ENCODE measurements around the gene C1orf116. TPM values are rescaled to one million over a fixed set of nuclear protein-coding genes. Genes with fewer than 3 reads are reported as not detected.
A peak's percentile ranks its signal among the peaks of the same experiment; 100 is the strongest.

The C1orf116 gene
- total and polyA plus RNA-seq, 10 of the 15 experiments (the other 5 are each of a cell fraction or from before 2014, with no cell fraction given) = 0.01 to 0.08 TPM; not detected in 8

DNA sequence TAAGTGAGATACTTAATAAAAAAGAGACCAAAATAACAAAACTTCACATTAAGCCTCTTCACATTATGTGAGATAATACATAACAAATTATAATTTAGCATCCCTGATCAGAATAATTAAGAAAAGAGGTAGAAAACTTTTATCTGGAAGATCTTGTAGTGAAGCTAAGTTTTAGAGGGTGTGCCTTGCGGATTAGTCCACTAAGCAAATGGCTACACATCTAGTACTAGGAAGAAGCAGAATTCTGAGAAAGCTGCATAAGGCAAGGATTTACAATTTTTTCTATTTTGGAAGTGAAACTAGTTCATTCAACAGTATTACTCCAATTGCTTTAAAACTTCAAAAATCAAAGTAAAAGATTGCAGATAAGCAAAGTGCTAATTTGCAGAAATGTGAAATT lies 14.9 kb upstream of the C1orf116 start:
- FAIRE-seq = no peak
- in situ Hi-C loops (cut with MboI) (no loop called here), intact Hi-C loops (cut with micrococcal nuclease; ENCODE audit: unreplicated experiment) (no loop called here)
- H3K27ac ChIP-seq (ENCODE audit: control insufficient read depth, insufficient read depth) = no peak overlapping the region
- ChIA-PET SMC1A (ENCODE audit: uncharacterized antibody, unreplicated experiment) (interaction anchor here (0.7 to 7.1 kb wide), 14 partner anchors 8 to 452 kb away, joined by 3 to 66 read pairs (median 4); partner anchors contain the start of gene C1orf116), POLR2A (no interaction called here), RAD21 (ENCODE audit: unreplicated experiment) (interaction anchor here (0.9 to 2.3 kb wide), 6 partner anchors 28 to 451 kb away, joined by 3 to 10 read pairs (median 4); no protein-coding TSS in a partner anchor), CTCF (interaction anchor here (0.6 to 9.2 kb wide), 14 partner anchors 10 to 452 kb away, joined by 3 to 131 read pairs (median 8); no protein-coding TSS in a partner anchor)
- H3K79me2 ChIP-seq (ENCODE audit: control insufficient read depth, insufficient read depth, low read length) = peaks cover 29% of the 10 kb centered on the region
- no peak overlapping the region for H3K4me3 ChIP-seq
- no peaks in the 10 kb centered on the region for H4K20me1 ChIP-seq (ENCODE audit: control insufficient read depth, insufficient read depth)
- TF ChIP-seq, protein P1, sequence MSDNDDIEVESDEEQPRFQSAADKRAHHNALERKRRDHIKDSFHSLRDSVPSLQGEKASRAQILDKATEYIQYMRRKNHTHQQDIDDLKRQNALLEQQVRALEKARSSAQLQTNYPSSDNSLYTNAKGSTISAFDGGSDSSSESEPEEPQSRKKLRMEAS (IDR thresholded peaks at IDR 0.05; ENCODE audit: low read depth, low read length) = no peak
- TF ChIP-seq CHD2 (IDR thresholded peaks at IDR 0.05; ENCODE audit: borderline replicate concordance, low read depth, low read length) = no peak
- TF ChIP-seq YBX1 (IDR thresholded peaks at IDR 0.05) = no peak
- no peak for TF ChIP-seq HCFC1 (IDR thresholded peaks at IDR 0.05; ENCODE audit: low read length)
- TF ChIP-seq TCF3 (IDR thresholded peaks at IDR 0.05; ENCODE audit: borderline replicate concordance, insufficient read depth, low read depth, low read length) = no peak
- no peak for ATAC-seq
- no peaks in the 10 kb centered on the region; the same call in 2 of the 3 replicates for H3K9me3 ChIP-seq (replicated peaks; ENCODE audit: control insufficient read depth, insufficient read depth, low read length)
- no TSS peak for BruUV-seq (replicated peaks)
- 100% methylated on average over 1 of the region's 1 CpG for WGBS (ENCODE audit: insufficient coverage, insufficient replicate concordance, low lambda C conversion rate, missing lambda C conversion rate)
- peak overlapping the region; percentile 3; the same call in 1 of the 2 replicates for H3K4me2 ChIP-seq (ENCODE audit: control insufficient read depth, insufficient read depth)
- no peaks in the 10 kb centered on the region for H3K27me3 ChIP-seq (replicated peaks in 1 of 2; ENCODE audit: control insufficient read depth in 2 of 2, insufficient read depth in 2 of 2, low read length in 1 of 2)
- no peak overlapping the region for H3K9ac ChIP-seq (ENCODE audit: control insufficient read depth, insufficient read depth, low read length)
- H3K36me3 ChIP-seq (ENCODE audit: control insufficient read depth in 2 of 2, insufficient read depth in 2 of 2, low read length in 1 of 2) = peaks cover 0 to 8% of the 10 kb centered on the region in 2 experiments; a peak in 2 of 4 replicates
- no peak overlapping the region for H2AFZ ChIP-seq (ENCODE audit: control insufficient read depth, low read depth, low read length)
- no peak for DNase-seq (ENCODE audit: low read depth, low spot score)
- peaks cover 11% of the 10 kb centered on the region for H3K4me1 ChIP-seq (ENCODE audit: control insufficient read depth, insufficient read depth, low read length)

GRCh38 chr1:207045453-207045852 lies 12.9 kb upstream of the C1orf116 start:
- Histone ChIP-seq H3K27me3 (replicated peaks in 1 of 2; ENCODE audit: control insufficient read depth in 2 of 2, insufficient read depth in 2 of 2, low read length in 1 of 2) (no peaks in the 10 kb centered on the region), H3K27ac (ENCODE audit: control insufficient read depth, insufficient read depth) (no peak overlapping the region), H2AFZ (ENCODE audit: control insufficient read depth, low read depth, low read length) (no peak overlapping the region), H3K9ac (ENCODE audit: control insufficient read depth, insufficient read depth, low read length) (no peak overlapping the region), H3K79me2 (ENCODE audit: control insufficient read depth, insufficient read depth, low read length) (peaks cover 26% of the 10 kb centered on the region), H3K4me2 (ENCODE audit: control insufficient read depth, insufficient read depth) (no peak overlapping the region), H3K4me3 (no peak overlapping the region), H3K9me3 (replicated peaks; ENCODE audit: control insufficient read depth, insufficient read depth, low read length) (no peaks in the 10 kb centered on the region), H3K36me3 (ENCODE audit: control insufficient read depth in 2 of 2, insufficient read depth in 2 of 2, low read length in 1 of 2) (peaks cover 0 to 8% of the 10 kb centered on the region in 2 experiments; a peak in 2 of 4 replicates), H4K20me1 (ENCODE audit: control insufficient read depth, insufficient read depth) (no peaks in the 10 kb centered on the region), H3K4me1 (ENCODE audit: control insufficient read depth, insufficient read depth, low read length) (no peaks in the 10 kb centered on the region; the same call in 1 of the 2 replicates)
- DNase-seq (ENCODE audit: low read depth, low spot score) (no peak), FAIRE-seq (no peak), ATAC-seq (no peak)
- ChIA-PET SMC1A (ENCODE audit: uncharacterized antibody, unreplicated experiment) (interaction anchor here (0.8 to 7.1 kb wide), 4 partner anchors 23 to 454 kb away, joined by 3 to 66 read pairs (median 34); no protein-coding TSS in a partner anchor), CTCF (interaction anchor here (0.5 to 9.2 kb wide), 15 partner anchors 10 to 566 kb away, joined by 3 to 131 read pairs (median 4); no protein-coding TSS in a partner anchor), POLR2A (interaction anchor here (0.6 kb wide), 1 partner anchor 281 kb away, joined by 3 read pairs; no protein-coding TSS in a partner anchor), RAD21 (ENCODE audit: unreplicated experiment) (no interaction called here)
- BruUV-seq (replicated peaks) = no TSS peak
- WGBS (ENCODE audit: insufficient coverage, insufficient replicate concordance, low lambda C conversion rate, missing lambda C conversion rate) = 48% methylated on average over 2 of the region's 2 CpGs
- intact Hi-C loops (cut with micrococcal nuclease; ENCODE audit: unreplicated experiment) (no loop called here), in situ Hi-C loops (cut with MboI) (no loop called here)
- TF ChIP-seq, protein P2, sequence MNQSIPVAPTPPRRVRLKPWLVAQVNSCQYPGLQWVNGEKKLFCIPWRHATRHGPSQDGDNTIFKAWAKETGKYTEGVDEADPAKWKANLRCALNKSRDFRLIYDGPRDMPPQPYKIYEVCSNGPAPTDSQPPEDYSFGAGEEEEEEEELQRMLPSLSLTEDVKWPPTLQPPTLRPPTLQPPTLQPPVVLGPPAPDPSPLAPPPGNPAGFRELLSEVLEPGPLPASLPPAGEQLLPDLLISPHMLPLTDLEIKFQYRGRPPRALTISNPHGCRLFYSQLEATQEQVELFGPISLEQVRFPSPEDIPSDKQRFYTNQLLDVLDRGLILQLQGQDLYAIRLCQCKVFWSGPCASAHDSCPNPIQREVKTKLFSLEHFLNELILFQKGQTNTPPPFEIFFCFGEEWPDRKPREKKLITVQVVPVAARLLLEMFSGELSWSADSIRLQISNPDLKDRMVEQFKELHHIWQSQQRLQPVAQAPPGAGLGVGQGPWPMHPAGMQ (IDR thresholded peaks at IDR 0.05; ENCODE audit: borderline replicate concordance) = no peak
- TF ChIP-seq JUND (IDR thresholded peaks at IDR 0.05; ENCODE audit: low read depth, low read length) = no peak
- TF ChIP-seq, protein P3, sequence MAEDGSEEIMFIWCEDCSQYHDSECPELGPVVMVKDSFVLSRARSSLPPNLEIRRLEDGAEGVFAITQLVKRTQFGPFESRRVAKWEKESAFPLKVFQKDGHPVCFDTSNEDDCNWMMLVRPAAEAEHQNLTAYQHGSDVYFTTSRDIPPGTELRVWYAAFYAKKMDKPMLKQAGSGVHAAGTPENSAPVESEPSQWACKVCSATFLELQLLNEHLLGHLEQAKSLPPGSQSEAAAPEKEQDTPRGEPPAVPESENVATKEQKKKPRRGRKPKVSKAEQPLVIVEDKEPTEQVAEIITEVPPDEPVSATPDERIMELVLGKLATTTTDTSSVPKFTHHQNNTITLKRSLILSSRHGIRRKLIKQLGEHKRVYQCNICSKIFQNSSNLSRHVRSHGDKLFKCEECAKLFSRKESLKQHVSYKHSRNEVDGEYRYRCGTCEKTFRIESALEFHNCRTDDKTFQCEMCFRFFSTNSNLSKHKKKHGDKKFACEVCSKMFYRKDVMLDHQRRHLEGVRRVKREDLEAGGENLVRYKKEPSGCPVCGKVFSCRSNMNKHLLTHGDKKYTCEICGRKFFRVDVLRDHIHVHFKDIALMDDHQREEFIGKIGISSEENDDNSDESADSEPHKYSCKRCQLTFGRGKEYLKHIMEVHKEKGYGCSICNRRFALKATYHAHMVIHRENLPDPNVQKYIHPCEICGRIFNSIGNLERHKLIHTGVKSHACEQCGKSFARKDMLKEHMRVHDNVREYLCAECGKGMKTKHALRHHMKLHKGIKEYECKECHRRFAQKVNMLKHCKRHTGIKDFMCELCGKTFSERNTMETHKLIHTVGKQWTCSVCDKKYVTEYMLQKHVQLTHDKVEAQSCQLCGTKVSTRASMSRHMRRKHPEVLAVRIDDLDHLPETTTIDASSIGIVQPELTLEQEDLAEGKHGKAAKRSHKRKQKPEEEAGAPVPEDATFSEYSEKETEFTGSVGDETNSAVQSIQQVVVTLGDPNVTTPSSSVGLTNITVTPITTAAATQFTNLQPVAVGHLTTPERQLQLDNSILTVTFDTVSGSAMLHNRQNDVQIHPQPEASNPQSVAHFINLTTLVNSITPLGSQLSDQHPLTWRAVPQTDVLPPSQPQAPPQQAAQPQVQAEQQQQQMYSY (CRISPR knock-in tag; IDR thresholded peaks at IDR 0.05) = no peak
